Measurements from ENCODE around the gene IL31. TPM values are rescaled to one million over a fixed set of nuclear protein-coding genes. Genes with fewer than 3 reads are reported as not detected.
A peak's percentile ranks its signal among the peaks of the same experiment; 100 is the strongest.

IL31 gene
- total RNA-seq, 1 experiment from 2014 or later, result not detected

GRCh38 chr12:122148657-122149056, 25.4 kb downstream of the IL31 start:
- in situ Hi-C loops (cut with HindIII; ENCODE audit: low pct_unique_long_range_greater_than_20kb, low sequenced_read_pairs), result no loop called here
- CTCF ChIA-PET, result no interaction called here
- Histone ChIP-seq H3K9me3 (ENCODE audit: control insufficient read depth, insufficient read depth, low read depth, low read length) (no peaks in the 10 kb centered on the region), H3K36me3 (ENCODE audit: control insufficient read depth, insufficient read depth, low read length) (no peaks in the 10 kb centered on the region), H3K27me3 (ENCODE audit: control insufficient read depth, insufficient read depth, low read length) (no peaks in the 10 kb centered on the region), H3K27ac (ENCODE audit: low read length) (no peak overlapping the region), H3K4me1 (ENCODE audit: control insufficient read depth, insufficient read depth, low read length) (no peaks in the 10 kb centered on the region), H3K4me3 (ENCODE audit: low read depth in 2 of 2, low read length in 2 of 2) (no peak overlapping the region)
- ATAC-seq, result no peak
- POLR2A ChIA-PET, result no interaction called here
- no peak for DNase-seq (ENCODE audit: low read depth, low spot score)
- intact Hi-C loops (cut with micrococcal nuclease; ENCODE audit: unreplicated experiment), result no loop called here
- BruUV-seq (replicated peaks), result no TSS peak
- no peak for TF ChIP-seq CTCF (IDR thresholded peaks at IDR 0.05)
- TF ChIP-seq SIN3A (IDR thresholded peaks at IDR 0.05; ENCODE audit: borderline replicate concordance, insufficient read depth, low read depth, low read length), result no peak
- TF ChIP-seq POLR2AphosphoS5 (IDR thresholded peaks at IDR 0.05; ENCODE audit: low read depth, low read length), result no peak
- TF ChIP-seq REST (IDR thresholded peaks at IDR 0.05; ENCODE audit: insufficient read depth in 1 of 2, low read depth in 2 of 2, low read length in 1 of 2), result no peak

GRCh38 chr12:122147514-122148290, 26.3 kb downstream of the IL31 start:
- Histone ChIP-seq H3K27me3 (ENCODE audit: control insufficient read depth, insufficient read depth, low read length) (no peaks in the 10 kb centered on the region), H3K36me3 (ENCODE audit: control insufficient read depth, insufficient read depth, low read length) (no peaks in the 10 kb centered on the region), H3K4me1 (ENCODE audit: control insufficient read depth, insufficient read depth, low read length) (no peaks in the 10 kb centered on the region), H3K4me3 (ENCODE audit: low read depth in 2 of 2, low read length in 2 of 2) (no peak overlapping the region), H3K27ac (ENCODE audit: low read length) (no peak overlapping the region), H3K9me3 (ENCODE audit: control insufficient read depth, insufficient read depth, low read depth, low read length) (no peaks in the 10 kb centered on the region)
- no TSS peak for BruUV-seq (replicated peaks)
- ChIA-PET POLR2A (interaction anchor here (0.7 kb wide), 1 partner anchor 215 kb away, joined by 6 read pairs; no protein-coding TSS in a partner anchor), CTCF (interaction anchor here (0.6 kb wide), 1 partner anchor 125 kb away, joined by 3 read pairs; no protein-coding TSS in a partner anchor)
- intact Hi-C loops (cut with micrococcal nuclease; ENCODE audit: unreplicated experiment), result no loop called here
- no peak for DNase-seq (ENCODE audit: low read depth, low spot score)
- peak; percentile 43; the same call in 1 of the 2 replicates for TF ChIP-seq POLR2AphosphoS5 (IDR thresholded peaks at IDR 0.05; ENCODE audit: low read depth, low read length)
- TF ChIP-seq REST (IDR thresholded peaks at IDR 0.05; ENCODE audit: insufficient read depth in 1 of 2, low read depth in 2 of 2, low read length in 1 of 2), result no peak
- in situ Hi-C loops (cut with HindIII; ENCODE audit: low pct_unique_long_range_greater_than_20kb, low sequenced_read_pairs), result no loop called here
- ATAC-seq, result peak; percentile 27; the same call in 1 of the 2 replicates
